Measurements from ENCODE around the gene BLCAP. TPM values are rescaled to one million over a fixed set of nuclear protein-coding genes. Genes with fewer than 3 reads are reported as not detected.

Gene BLCAP
- total RNA-seq, 1 donor from 2014 or later, result 111 TPM

DNA sequence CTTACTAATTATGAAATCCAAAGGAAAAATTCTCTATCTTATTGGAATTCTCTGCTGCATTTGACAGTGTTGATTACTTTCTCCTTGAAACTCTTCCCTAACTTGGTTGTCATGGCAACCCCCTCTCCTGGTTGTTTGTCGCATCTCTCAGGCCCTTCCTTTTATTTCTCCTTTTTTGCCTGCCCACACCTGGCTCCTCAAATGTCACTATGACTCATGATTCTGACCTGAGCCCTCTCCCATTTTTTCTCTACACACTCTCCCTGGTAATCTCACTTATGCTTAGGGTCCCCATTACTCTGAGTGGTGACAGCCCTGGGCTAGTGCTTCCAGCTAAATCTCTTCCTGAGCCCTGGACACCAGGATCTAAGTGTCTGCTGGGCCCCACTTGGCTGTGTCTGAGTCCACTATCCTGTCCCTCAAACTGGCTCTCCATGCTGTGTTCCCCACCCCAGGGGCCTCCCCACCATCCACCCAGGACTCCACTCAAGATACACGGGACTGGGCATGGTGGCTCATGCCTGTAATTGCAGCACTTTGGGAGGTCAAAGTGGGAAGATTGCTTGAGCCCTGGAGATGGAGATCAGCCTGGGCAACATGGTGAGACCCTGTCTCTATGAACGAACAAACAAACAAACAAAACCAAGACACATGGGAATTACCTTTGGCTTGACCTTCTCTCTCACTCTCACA, 23.1 kb downstream of the BLCAP start:
- Histone ChIP-seq H2AFZ (ENCODE audit: low read depth, low read length) (no peak overlapping the region), H3K36me3 (ENCODE audit: insufficient read depth, low read length) (no peaks in the 10 kb centered on the region), H4K20me1 (ENCODE audit: insufficient read depth, low read length) (peaks cover 45% of the 10 kb centered on the region), H3K9me3 (ENCODE audit: insufficient read depth, low read depth, low read length) (no peaks in the 10 kb centered on the region), H3K9ac (ENCODE audit: low read length) (no peak overlapping the region), H3K4me2 (ENCODE audit: low read length) (no peak overlapping the region), H3K27me3 (ENCODE audit: insufficient read depth, low read length) (no peaks in the 10 kb centered on the region), H3K4me3 (ENCODE audit: insufficient read depth, low read depth, low read length) (no peak overlapping the region), H3K4me1 (ENCODE audit: insufficient read depth, low read length) (no peaks in the 10 kb centered on the region), H3K27ac (ENCODE audit: low read depth, low read length) (no peak overlapping the region), H3K79me2 (ENCODE audit: insufficient read depth, low read length) (no peaks in the 10 kb centered on the region)
- no peak overlapping the region for H3K27ac Mint-ChIP-seq (ENCODE audit: unreplicated experiment)
- no peak for FAIRE-seq
- H3K4me1 Mint-ChIP-seq (ENCODE audit: low read depth, unreplicated experiment), result peaks cover 1% of the 10 kb centered on the region
- no peak for DNase-seq (ENCODE audit: low read depth)
- H3K9me3 Mint-ChIP-seq (ENCODE audit: unreplicated experiment), result no peaks in the 10 kb centered on the region
- H3K36me3 Mint-ChIP-seq (ENCODE audit: low read depth, unreplicated experiment), result no peaks in the 10 kb centered on the region
- no peaks in the 10 kb centered on the region for H3K27me3 Mint-ChIP-seq (ENCODE audit: low read depth, unreplicated experiment)
- TF ChIP-seq CTCF (IDR thresholded peaks at IDR 0.05; ENCODE audit: insufficient read depth, low read depth, low read length), result no peak
- no peak for TF ChIP-seq EZH2 (IDR thresholded peaks at IDR 0.05; ENCODE audit: insufficient read depth, low read length)
- peak overlapping the region; percentile 28 for H3K4me3 Mint-ChIP-seq (ENCODE audit: unreplicated experiment)

- no peak for FAIRE-seq
Measured at GRCh38 chr20:37503256-37503927, 24.3 kb downstream of the BLCAP start.

More at GRCh38 chr20:37503256-37503927, 24.3 kb downstream of the BLCAP start:
- peaks cover 6% of the 10 kb centered on the region for H3K4me1 Mint-ChIP-seq (ENCODE audit: low read depth, unreplicated experiment)
- no peak for DNase-seq (ENCODE audit: low read depth)
- H3K27ac Mint-ChIP-seq (ENCODE audit: unreplicated experiment), result no peak overlapping the region
- Histone ChIP-seq H4K20me1 (ENCODE audit: insufficient read depth, low read length) (peaks cover 33% of the 10 kb centered on the region), H3K4me3 (ENCODE audit: insufficient read depth, low read depth, low read length) (no peak overlapping the region), H3K9ac (ENCODE audit: low read length) (no peak overlapping the region), H3K4me1 (ENCODE audit: insufficient read depth, low read length) (no peaks in the 10 kb centered on the region), H3K27me3 (ENCODE audit: insufficient read depth, low read length) (no peaks in the 10 kb centered on the region), H2AFZ (ENCODE audit: low read depth, low read length) (no peak overlapping the region), H3K9me3 (ENCODE audit: insufficient read depth, low read depth, low read length) (no peaks in the 10 kb centered on the region), H3K27ac (ENCODE audit: low read depth, low read length) (no peak overlapping the region), H3K79me2 (ENCODE audit: insufficient read depth, low read length) (no peaks in the 10 kb centered on the region), H3K36me3 (ENCODE audit: insufficient read depth, low read length) (no peaks in the 10 kb centered on the region), H3K4me2 (ENCODE audit: low read length) (no peak overlapping the region)
- no peak overlapping the region for H3K4me3 Mint-ChIP-seq (ENCODE audit: unreplicated experiment)
- TF ChIP-seq EZH2 (IDR thresholded peaks at IDR 0.05; ENCODE audit: insufficient read depth, low read length) (no peak), CTCF (IDR thresholded peaks at IDR 0.05; ENCODE audit: insufficient read depth, low read depth, low read length) (no peak)
- H3K9me3 Mint-ChIP-seq (ENCODE audit: unreplicated experiment), result no peaks in the 10 kb centered on the region
- H3K27me3 Mint-ChIP-seq (ENCODE audit: low read depth, unreplicated experiment), result no peaks in the 10 kb centered on the region
- no peaks in the 10 kb centered on the region for H3K36me3 Mint-ChIP-seq (ENCODE audit: low read depth, unreplicated experiment)

All from astrocyte (in vitro differentiated cells and primary cell).